Measurements from ENCODE around the gene PATJ.
"Not testable (repeated sequence)": the region's sequence is repeated elsewhere in the genome, so short reads cannot be mapped to it uniquely, and the experiment has no call there.

PATJ gene

GRCh38 chr1:61887076-61887867 lies 145.0 kb downstream of the PATJ start:
- no peak for DNase-seq (ENCODE audit: low read depth, low spot score)

- DNase-seq (ENCODE audit: low read depth, low spot score) = no peak
Measured at GRCh38 chr1:61887931-61888564, 145.8 kb downstream of the PATJ start.

- no peak for DNase-seq (ENCODE audit: low read depth, low spot score)
Measured at GRCh38 chr1:61888808-61889207, 146.5 kb downstream of the PATJ start.

GRCh38 chr1:61890435-61890834 lies 148.2 kb downstream of the PATJ start:
- not testable (repeated sequence) for DNase-seq (ENCODE audit: low read depth, low spot score)

GRCh38 chr1:61892977-61893376 lies 150.7 kb downstream of the PATJ start:
- no peak for DNase-seq (ENCODE audit: low read depth, low spot score)

GRCh38 chr1:61894296-61894695 lies 152.0 kb downstream of the PATJ start:
- DNase-seq (ENCODE audit: low read depth, low spot score) = not testable (repeated sequence)

GRCh38 chr1:61895175-61895574 lies 152.9 kb downstream of the PATJ start:
- DNase-seq (ENCODE audit: low read depth, low spot score) = no peak

- no peak for DNase-seq (ENCODE audit: low read depth, low spot score)
Measured at GRCh38 chr1:61898658-61899057, 156.4 kb downstream of the PATJ start.

- DNase-seq (ENCODE audit: low read depth, low spot score) = no peak
Measured at GRCh38 chr1:61904354-61904753, 162.1 kb downstream of the PATJ start.

- DNase-seq (ENCODE audit: low read depth, low spot score) = no peak
Measured at GRCh38 chr1:61907102-61907501, 164.8 kb downstream of the PATJ start.

GRCh38 chr1:61910035-61910434 lies 167.8 kb downstream of the PATJ start:
- DNase-seq (ENCODE audit: low read depth, low spot score) = no peak

GRCh38 chr1:61914823-61915482 lies 172.7 kb downstream of the PATJ start:
- peak; percentile 17 for DNase-seq (ENCODE audit: low read depth, low spot score)

- DNase-seq (ENCODE audit: low read depth, low spot score) = no peak
Measured at GRCh38 chr1:61921435-61921834, 179.2 kb downstream of the PATJ start.

- no peak for DNase-seq (ENCODE audit: low read depth, low spot score)
Measured at GRCh38 chr1:61922950-61923480, 180.7 kb downstream of the PATJ start.

GRCh38 chr1:61925591-61926298 lies 183.5 kb downstream of the PATJ start:
- no peak for DNase-seq (ENCODE audit: low read depth, low spot score)

- no peak for DNase-seq (ENCODE audit: low read depth, low spot score)
Measured at GRCh38 chr1:61926597-61926996, 184.3 kb downstream of the PATJ start.

GRCh38 chr1:61930116-61930645 lies 187.9 kb downstream of the PATJ start:
- DNase-seq (ENCODE audit: low read depth, low spot score) = no peak

GRCh38 chr1:61931587-61932279 lies 189.5 kb downstream of the PATJ start:
- no peak for DNase-seq (ENCODE audit: low read depth, low spot score)

GRCh38 chr1:61935516-61935915 lies 193.2 kb downstream of the PATJ start:
- no peak for DNase-seq (ENCODE audit: low read depth, low spot score)

GRCh38 chr1:61936839-61937238 lies 194.6 kb downstream of the PATJ start:
- no peak for DNase-seq (ENCODE audit: low read depth, low spot score)

- DNase-seq (ENCODE audit: low read depth, low spot score) = no peak
Measured at GRCh38 chr1:61941794-61942193, 199.5 kb downstream of the PATJ start.
